HG03280 (cell line): ENCODE measurements around the gene TRMU.

Experiments used
- ATAC-seq: cut with Tn5 transposase; IDR thresholded peaks from one replicate; pipeline ENCODE4 v1.9.1; 2021; ENCODE audit warnings: mild to moderate bottlenecking, moderate library complexity; ENCODE audit not compliant: unreplicated experiment

Gene TRMU

DNA sequence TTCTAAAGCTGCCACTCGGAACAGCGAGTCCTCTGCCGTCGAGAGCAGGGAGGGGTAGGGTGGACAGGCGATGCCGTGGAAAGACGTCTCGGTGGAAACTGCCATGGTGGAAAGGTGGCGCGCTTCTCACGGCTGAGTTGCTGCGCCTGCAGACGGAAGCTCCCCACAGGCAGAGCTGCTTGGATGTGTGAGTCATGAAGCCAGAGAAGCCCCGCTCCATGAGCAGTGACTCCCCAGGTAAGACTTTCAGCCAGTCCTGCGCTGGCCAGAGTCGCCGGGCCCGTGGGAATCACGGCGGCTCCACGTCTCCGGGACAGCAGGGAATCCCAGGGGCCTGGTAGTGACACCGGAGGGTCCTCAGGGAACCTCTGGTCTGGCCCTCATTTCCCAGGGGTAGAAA lies 4.0 kb upstream of the TRMU start:
- ATAC-seq = no peak

DNA sequence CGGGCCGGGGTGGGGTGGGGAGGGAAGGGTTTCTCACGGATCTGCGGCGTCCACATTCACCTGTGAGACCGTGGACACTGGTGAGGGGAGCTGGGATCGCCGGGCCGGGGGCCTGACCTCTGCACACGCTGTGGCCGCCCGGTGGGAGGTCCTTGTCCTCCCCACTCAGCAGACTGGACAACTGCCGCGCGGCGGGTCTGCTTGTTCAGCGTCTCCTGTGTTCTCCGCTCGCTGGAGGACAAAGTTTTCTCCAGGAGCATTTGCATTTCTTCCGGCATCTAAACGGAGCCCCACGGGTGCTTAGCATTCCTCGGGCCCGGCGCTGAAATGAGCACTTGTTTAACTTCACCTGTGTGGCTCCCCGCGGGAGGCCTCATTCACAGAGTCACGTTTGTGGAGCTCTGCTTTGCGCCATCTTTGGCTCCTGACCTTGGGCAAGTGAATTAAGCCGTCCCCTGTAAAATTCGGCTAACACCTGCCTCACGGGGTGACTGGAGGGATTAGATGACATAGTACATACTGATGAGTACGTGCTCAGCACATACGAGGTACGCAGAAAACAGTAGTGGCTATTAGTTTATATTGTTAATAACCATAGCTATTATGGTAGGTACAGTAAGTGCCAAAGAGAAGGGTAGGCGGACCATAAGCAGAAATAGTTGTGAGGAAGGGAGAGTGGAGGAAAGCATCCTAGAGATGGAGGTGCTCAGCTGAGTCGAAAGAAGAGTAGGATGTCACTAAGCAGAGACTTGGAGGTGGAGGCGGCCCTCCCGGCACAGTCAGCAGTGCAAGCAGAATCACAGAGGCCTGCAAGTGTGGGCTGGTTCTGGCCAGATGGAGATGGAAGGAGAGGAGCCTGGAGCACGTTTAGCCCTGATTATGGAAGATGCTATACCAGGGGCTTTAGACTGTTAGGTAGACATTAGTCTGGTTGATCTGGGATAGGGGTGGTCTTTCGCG lies 885 bp downstream of the TRMU start:
- ATAC-seq = no peak

DNA sequence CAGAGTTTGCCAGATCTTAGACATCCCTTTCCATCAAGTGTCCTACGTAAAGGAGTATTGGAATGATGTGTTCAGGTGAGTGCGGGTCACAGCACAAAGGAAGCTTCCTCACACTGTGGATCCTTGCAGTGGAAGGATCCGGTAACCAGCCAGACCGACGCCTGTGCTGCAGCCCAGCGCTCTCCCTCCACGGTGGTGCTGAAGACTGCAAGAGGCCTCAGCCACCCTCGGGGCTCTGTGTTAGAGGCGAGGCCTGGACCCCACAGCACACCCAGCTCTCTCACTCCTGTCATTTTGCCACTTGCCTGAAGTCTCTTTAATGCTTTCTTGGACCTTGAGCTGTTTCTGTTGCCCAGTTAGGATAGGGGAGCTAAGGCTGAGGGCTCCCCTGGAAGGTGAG lies 2.4 kb downstream of the TRMU start:
- ATAC-seq = no peak

DNA sequence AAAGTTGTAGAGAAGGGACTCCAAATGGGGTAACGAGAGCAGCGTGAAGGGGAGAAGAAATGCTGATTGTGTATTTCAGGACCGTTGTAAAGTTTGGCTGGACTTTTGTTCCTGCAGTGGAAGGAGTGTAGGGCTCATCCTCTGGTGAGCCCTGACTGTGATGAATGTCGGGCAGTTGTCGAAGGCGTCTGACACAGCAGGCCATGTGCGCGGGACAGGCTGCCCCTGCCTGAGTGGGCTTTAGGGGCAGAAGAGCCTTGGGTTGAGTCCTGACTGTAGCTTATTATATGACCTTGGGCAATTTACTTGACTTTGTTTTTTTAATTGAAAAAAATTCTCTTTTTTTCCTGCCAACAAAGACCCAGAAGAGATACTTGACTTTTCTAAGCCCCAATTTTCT lies 3.1 kb downstream of the TRMU start:
- ATAC-seq = no peak

DNA sequence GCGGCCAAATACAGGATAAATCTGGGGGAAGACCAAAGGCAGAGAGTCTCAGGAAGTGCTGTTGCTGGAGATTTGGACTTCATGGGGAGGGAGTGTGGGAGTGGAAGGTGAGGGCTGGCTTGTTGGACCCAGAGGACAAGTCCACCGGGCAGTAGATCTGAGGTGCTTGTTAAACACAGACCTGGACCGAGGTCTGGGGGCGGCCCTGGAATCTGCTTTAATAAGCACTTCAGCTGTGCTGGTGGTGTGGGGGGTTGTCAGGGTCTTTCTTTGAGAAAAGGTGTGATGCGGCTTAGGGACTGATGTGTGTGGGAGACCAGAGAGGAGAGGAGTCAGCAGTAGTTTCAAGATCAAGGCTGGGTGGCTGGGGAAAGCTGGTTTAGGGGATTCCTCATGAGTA lies 4.4 kb downstream of the TRMU start:
- ATAC-seq = no peak

DNA sequence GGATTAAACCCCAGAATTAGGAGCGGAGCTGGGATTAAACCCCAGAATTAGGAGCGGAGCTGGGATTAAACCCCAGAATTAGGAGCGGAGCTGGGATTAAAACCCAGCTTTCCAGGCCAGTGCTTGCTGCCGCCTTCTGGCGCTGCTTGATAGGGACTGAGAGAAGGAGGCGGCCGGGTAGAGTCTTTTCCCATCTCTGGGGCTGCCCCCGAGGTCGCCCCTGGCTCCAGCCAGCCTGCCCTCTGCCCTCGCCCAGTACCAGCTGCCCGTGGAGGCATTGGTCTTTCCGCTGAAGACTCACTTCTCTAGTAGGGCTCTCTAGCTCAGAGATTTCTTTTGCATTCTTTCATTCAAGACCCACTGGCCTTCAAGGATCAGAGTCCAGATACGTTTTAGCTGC lies 5.2 kb downstream of the TRMU start:
- no peak for ATAC-seq

DNA sequence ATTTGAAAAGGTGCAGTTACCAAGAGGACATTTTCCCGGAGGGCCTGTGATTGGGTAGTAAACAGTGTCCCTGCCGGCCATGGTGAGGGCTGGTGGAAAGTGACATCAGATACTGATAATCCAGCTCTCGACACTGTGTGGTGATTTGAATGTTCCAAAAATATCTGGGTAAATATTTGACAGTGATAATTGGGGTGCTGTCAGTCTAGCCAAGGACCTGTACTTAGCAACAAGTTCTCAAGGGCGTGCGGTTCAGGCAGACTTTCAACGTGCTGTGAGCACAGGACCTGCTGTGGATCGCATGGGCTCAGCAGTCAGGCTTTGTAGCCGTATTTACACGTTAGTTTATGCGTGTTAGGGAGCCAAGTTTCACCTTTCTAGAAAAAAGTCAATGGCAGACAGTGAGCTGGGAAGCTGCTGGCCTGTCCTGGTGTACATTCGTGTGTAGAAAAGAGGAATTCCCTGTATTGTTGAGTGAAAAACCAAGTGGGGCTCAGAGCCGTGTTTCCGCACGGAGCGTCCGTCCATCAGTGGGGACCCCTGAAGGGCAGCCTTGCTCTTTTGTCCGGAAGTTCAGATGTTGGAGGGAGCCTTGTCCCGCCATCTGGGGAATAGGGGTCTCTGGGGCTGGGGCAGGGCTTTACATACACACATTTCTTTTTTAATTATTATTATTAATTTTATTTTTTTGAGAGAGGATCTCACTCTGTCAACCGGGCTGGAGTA lies 11.3 kb downstream of the TRMU start:
- ATAC-seq = no peak

DNA sequence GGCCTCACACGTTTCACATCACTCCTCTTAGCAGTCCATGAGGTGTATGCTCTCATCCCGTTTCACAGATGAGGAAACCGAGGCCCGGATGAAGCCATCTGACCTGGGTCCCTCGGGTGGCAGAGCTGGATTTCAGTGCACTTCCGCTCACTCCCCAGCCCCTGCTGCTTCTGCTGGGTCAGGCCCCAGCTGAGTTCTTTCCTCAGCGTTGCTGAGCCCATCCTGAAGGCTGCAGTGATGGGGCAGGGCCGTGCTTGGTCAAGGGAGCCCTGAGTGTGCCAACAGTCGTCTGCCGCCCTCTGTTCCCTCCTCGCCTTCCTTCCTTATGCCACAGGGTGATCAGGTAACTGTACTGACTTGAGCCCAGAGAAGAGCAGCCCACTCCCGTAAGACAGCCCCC lies 12.1 kb downstream of the TRMU start:
- ATAC-seq = no peak

DNA sequence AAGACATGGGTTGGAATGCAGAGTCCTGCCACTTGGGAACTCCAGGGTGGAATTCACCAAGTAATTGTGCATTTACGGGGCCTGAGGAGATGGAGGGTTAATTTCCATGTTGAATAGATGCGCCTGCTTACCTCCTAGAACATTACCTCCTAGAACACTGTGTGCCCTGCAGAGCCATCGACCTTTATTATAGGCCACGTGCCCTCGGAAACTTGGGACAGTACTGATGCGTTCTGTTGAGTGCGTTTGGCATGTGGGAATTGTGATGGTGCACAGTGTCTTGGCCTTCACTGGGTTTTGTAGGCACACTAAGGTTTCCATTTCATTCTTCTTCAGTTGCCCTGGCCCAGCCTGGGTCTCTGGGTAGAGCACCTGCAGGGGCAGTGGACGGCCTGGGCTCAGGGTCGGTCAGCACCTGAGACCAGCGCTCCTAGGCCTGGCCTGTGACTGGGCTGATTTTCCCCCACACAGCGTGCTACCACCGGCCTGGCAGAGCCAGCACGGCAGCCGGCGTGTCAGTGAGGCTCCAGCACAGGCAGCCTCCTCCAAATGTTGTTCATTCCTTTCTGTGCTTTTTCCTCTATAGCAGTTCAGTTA lies 12.7 kb downstream of the TRMU start:
- ATAC-seq = no peak

DNA sequence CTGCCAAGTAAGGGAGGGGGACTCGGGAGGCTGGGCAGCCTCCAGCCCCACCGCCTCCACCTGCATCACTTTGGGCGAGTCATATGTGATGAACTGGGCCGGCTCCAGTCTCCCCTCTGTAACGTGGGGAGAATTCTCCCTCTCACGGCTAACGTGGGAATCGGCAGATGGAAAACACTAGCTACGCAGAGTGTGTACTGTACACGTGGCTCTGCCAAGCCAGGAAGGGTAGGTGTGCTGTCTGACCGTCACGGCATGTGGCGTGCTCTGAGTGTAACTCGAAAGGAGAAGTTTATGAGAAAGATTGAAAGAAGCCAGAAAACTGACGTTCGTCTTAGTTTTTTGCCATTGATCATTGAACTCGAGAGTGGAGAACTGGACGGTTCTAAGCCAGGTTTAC lies 13.7 kb downstream of the TRMU start:
- ATAC-seq = no peak

DNA sequence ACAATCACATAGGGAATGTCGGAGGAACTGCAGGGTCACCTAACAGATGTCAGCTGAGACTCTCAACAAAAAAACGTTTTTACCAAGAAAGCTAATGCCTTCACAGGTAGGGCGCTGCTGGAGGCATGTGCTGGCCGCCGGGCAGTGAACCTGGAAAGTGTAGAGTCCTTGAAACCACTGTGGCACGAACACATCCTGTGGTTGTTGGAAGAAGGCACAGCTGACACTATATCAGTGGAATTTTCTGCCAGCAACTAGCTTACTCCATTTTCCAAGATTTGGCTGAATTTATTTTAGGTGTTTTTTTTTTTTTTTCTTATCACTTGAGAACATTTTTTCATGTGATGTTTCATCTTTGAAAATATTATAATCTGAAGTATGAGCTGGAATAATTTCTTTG lies 14.2 kb downstream of the TRMU start:
- no peak for ATAC-seq

DNA sequence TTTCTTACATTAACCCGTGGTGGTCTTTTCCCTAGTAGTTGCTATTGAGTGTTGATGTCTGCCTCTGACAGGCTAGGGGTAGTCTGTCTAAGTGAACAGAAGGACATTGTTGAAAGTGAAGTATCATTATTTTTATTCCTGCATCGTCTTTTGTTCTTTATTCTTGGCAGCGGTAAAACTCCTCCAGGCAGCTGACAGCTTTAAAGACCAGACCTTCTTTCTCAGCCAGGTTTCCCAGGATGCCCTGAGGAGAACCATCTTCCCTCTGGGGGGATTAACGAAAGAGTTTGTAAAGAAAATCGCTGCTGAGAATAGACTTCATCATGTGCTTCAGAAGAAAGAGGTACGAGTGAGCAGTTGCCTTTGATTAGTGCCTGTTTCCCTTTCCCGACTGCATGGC lies 14.6 kb downstream of the TRMU start:
- no peak for ATAC-seq

DNA sequence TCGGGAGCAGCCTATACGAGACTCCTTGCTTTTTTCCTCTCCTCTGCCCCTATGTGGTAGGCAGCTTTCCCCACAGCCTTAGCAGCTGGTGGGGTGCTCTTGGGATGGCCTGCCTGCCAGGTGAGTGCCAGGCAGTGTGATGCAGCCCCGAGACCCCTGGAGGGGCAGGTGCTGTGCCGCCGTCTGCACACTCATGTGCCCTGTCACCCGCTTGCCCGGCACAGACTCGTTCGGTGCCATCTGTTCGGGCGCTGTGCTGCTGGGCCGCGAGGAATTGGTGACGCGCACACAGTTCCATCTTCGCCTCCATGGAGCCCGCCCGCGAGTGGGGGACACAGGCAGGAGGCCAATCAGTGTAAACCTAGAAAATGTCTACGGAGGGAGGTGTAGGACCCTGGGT lies 15.1 kb downstream of the TRMU start:
- ATAC-seq = no peak

DNA sequence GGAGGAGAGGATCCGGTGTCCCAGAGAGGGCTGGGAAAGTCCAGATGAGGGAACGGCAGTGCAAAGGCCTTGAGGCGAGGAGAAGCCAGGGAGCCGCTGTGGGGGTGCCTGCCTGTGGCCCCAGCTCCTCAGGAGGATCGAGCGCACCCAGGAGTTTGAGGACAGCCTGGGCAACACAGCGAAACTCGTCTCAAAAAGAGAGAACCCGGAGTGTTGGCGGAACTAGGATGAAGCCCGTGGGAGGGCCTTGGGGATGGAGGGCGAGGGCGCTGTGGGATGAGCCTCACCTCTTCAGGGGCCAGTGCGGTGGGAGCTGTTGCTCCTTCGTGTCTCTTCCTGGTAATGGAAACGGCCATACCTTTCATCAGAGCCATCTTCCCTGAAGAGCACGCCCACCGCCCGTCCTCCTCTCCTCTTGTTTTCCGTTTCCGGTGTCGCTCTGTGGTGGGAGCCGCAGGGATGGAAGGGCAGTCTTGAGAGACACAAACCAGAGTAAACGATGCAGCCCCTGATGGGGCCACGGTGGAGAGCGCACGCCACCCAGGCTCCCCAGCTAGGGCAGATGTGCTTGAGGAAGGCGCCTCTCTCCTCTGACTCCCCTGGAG lies 15.7 kb downstream of the TRMU start:
- no peak for ATAC-seq

DNA sequence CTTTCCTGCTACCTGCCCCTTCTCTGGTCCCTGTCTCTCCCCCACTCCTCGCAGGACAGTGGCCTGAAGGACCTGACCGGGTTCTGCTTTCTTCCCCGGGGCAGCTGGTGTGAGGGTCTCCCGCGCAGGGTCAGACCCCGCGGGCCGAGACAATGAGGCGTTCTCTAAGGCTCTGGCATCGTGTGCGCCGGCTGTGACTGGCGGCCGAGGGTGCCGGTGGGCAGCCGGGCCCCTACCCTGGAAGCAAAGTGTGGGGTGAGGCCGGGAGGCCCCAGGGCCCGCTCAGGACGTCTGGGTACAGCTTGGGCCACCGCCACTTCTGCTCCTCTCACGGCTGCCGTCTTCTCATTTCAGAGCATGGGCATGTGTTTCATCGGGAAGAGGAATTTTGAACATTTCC lies 16.3 kb downstream of the TRMU start:
- ATAC-seq = no peak

DNA sequence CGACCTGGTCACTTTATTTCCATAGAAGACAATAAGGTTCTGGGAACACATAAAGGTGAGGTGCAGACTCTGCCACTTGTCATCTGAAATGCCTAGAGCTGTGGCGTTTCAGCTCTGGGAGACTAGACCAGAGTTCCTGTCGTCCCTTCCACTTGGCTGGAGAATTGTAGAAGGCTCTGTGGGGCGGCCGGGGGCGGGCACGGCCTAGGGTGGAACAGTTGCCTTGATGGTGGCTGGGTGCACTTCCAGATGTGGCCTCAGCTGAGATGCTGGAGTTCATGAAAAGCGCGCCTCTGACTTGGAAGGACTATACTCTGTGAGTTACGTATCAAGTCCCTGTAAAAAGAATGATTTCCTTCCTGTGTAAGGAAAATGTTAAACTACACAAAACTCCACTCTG lies 16.8 kb downstream of the TRMU start:
- ATAC-seq = no peak

DNA sequence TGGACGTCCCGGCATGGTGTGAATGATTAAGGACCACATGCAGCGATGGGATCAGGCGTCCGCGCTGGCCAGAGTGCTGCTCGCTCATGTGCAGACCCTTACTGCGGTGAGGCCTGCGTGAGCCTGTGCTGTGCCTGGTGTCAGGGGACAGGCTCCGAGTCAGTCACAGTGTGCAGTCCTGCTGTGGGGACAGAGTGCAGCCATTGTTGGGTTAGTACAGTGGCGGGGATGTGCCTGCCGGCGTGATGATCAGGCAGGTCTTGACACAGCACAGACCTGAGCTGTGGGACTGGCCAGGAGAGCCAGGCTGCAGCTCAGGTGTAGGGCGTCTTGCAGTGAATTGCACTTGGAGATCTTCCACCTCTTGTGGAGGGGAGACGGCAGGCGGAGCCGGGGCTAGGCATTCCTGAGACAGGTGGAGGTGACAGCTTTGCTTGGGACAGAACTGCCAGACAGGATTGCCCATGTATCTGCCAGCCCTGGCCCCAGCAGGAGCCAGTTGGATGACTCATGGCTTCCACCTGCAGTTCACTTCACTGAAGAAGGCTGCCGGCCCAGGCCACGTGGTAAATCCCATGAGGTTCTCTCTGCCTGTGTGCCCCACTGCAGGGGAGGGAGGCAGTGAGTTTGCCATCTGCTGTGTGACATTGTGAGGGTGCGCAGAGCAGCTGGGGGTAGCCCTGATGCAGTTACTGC lies 17.3 kb downstream of the TRMU start:
- no peak for ATAC-seq

DNA sequence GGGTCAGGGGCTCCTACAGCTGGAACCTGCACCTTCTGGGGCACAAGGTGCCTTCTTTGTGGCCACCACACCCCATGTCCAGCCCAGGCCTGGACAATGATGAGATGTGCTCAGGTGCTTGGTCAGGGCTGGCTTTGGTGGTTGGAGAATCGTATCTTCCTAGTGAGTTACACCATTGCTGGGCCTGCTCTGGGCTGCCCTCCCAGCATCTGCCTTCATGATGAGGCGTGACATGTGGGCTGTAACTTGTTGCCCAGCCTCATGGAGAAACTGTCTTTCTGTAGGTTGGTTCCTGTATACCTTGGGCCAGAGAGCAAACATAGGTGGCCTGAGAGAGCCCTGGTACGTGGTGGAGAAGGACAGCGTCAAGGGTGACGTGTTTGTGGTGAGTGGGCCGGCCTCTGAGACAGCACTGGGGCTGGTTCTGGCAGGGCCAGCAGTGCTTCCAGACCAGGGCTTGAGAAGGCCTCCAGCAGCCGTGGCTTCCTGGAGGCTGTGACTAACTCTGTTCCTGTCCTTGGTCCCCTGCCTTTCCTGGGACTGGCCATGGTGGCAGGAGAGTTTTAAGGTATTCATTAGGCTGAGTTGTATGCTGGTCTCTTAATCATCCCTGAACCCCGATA lies 18.1 kb downstream of the TRMU start:
- no peak for ATAC-seq

DNA sequence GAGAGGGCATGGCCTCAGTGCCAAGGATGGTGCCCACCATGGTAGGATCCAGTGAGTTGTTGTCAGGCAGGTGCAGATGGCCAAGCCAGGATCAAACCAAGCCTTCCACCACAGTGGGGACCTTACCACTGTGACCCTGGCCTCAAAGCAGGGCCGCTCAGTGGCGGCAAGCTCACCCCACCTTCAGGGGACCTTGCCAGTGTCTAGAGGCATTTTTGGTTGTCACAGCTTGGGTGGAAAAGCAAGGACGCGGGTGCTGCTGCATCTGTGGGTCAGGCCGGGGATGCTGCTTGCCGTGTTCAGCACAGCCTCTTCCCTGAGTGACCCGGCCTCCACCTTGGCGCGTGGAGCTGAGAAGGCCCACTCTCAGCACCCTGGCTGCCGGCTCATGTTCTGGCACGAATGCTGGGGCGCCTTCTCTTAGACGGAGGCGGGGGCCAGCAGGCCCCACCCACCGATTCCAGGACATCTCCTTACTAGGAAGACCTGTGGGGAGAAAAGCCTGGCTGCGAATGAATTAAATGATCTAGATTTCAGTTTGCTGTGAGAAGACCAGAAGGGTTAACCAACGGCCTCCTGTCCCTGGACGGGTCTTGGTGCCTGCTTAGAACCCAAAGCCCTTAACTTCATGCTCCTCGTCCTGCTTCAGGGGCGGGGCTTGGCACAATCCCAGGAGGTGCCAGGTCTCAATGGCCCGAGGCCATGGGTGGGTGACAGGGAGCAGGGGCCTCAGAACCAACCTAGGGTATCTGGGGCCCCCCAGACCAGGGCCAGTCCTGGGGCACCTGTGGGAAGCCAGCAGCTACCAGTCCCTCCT lies 18.9 kb downstream of the TRMU start:
- ATAC-seq = no peak

DNA sequence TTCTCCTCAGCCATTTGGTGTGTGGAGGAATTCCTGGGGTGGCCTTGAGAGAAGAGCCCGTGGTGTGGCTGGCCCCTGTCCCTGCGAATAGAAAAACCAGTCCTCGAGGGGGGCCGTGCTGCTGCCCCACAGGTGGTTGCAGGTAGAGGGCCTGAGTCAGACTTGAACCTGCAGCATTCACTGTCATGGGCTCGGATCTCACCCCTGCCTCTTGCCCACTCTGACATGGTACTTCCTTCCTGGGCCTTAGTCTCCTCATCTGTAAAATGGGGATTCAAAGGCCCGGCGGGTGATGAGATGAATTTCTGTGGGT lies 19.4 kb downstream of the TRMU start:
- no peak for ATAC-seq
